HCT116 (cell line): ENCODE measurements around the gene MYPN. TPM values are rescaled to one million over a fixed set of nuclear protein-coding genes. Genes with fewer than 3 reads are reported as not detected.

Source experiments
- ATAC-seq: fragments of 200-7000 bp; cut with Tn5 transposase; 2 replicates; pipeline ENCODE4 v1.9.1; 2020; ENCODE audit warnings: mild to moderate bottlenecking, moderate library complexity
- BruUV-seq: library from RNA; stranded (reverse); fragments of 400-500 nt; replicated peaks from 2 replicates; lab custom pipeline; 2021; lab: Mats Ljungman, UMichigan
- CTCF ChIA-PET: fragments of 300-600 bp; sonication (Branson Sonifier 250); formaldehyde crosslinking; loops from one replicate; lab custom pipeline; 2021; ENCODE audit warnings: antibody characterized with exemption; lab: Charles Lee
- POLR2A ChIA-PET: fragments of 300-600, 350-600 bp; sonication (Branson Sonifier 250); formaldehyde crosslinking; loops from one replicate; lab custom pipeline; 2021; ENCODE audit warnings: antibody characterized with exemption; lab: Charles Lee
- RAD21 ChIA-PET, 2 experiments: fragments of 300-600 bp; sonication (Branson Sonifier 250); formaldehyde crosslinking; loops; one replicate each; lab custom pipeline; 2023; ENCODE audit warnings: low total read pairs in 2 of 2; ENCODE audit not compliant: uncharacterized antibody in 2 of 2, unreplicated experiment in 2 of 2, low non-redundant PET in 1 of 2; lab: Charles Lee
- DNase-seq: peaks from one replicate; pipeline ENCODE4 v3.0.0-alpha.2; 2010; ENCODE audit warnings: low read depth, low spot score
- H2AFZ ChIP-seq: fragments of 200-600 bp; shearing (Covaris generic), sonication (generic); 2 replicates; pipeline ENCODE4 v1.6.1; 2017; ENCODE audit warnings: low read depth, mixed run types, mixed read lengths, antibody characterized with exemption, low read length; ENCODE audit not compliant: poor library complexity, severe bottlenecking
- H3K27ac ChIP-seq: 2 replicates; pipeline ENCODE4 v1.5.1; 2012; ENCODE audit warnings: low read depth, low read length
- H3K27me3 ChIP-seq: fragments of 200-600 bp; sonication (generic); 2 replicates; pipeline ENCODE4 v1.6.1; 2016; ENCODE audit warnings: mixed run types, low read length, mixed read lengths; ENCODE audit not compliant: insufficient read depth
- H3K36me3 ChIP-seq, 2 experiments: fragments of 200-500 bp in 1 of 2; fragments of 200-600 bp in 1 of 2; sonication (Bioruptor generic) in 1 of 2; sonication (generic) in 1 of 2; 2 replicates each; pipeline versions ENCODE4 v1.5.1 to v1.6.1; 2014 to 2016; ENCODE audit warnings: low read length in 2 of 2, inconsistent platforms in 1 of 2, mixed read lengths in 1 of 2, mixed run types in 1 of 2; ENCODE audit not compliant: insufficient read depth in 2 of 2, control insufficient read depth in 1 of 2
- H3K4me1 ChIP-seq, 2 experiments: fragments of 200-600 bp in 1 of 2; sonication (generic) in 1 of 2; 2 replicates each; pipeline versions ENCODE4 v1.5.1 to v1.6.1; 2012 to 2017; ENCODE audit warnings: low read length in 2 of 2, inconsistent platforms in 1 of 2, mild to moderate bottlenecking in 1 of 2, mixed read lengths in 1 of 2, mixed run types in 1 of 2, moderate library complexity in 1 of 2; ENCODE audit not compliant: insufficient read depth in 2 of 2, control insufficient read depth in 1 of 2
- H3K4me2 ChIP-seq: fragments of 200-600 bp; sonication (generic); 2 replicates; pipeline ENCODE4 v1.6.1; 2017; ENCODE audit warnings: mixed run types, low read length, mixed read lengths
- H3K4me3 ChIP-seq, 2 experiments: fragments of 200-600 bp in 1 of 2; sonication (generic) in 1 of 2; replicated peaks in 1 of 2; 2 replicates each; pipeline ENCODE4 v1.5.1; 2011 to 2016; ENCODE audit warnings: low read length in 2 of 2, control low read depth in 1 of 2, low read depth in 1 of 2, mild to moderate bottlenecking in 1 of 2, mixed read lengths in 1 of 2, mixed run types in 1 of 2
- H3K79me2 ChIP-seq: fragments of 200-600 bp; sonication (generic); 2 replicates; pipeline ENCODE4 v1.6.1; 2017; ENCODE audit warnings: mild to moderate bottlenecking, mixed run types, low read length, moderate library complexity, mixed read lengths; ENCODE audit not compliant: insufficient read depth
- H3K9ac ChIP-seq: fragments of 200-600 bp; sonication (generic); 2 replicates; pipeline ENCODE4 v1.6.1; 2016; ENCODE audit warnings: low read length, mixed read lengths
- H3K9me2 ChIP-seq: fragments of 200-600 bp; sonication (generic), shearing (Covaris generic); 2 replicates; pipeline ENCODE4 v1.6.1; 2017; ENCODE audit warnings: mixed run types, mild to moderate bottlenecking, moderate library complexity; ENCODE audit not compliant: insufficient read depth
- H3K9me3 ChIP-seq, 2 experiments: fragments of 200-500 bp in 1 of 2; fragments of 200-600 bp in 1 of 2; sonication (Bioruptor generic) in 1 of 2; sonication (generic) in 1 of 2; 2 replicates each; pipeline ENCODE4 v1.6.1; 2014 to 2017; ENCODE audit warnings: low read length in 2 of 2, mixed read lengths in 2 of 2, inconsistent platforms in 1 of 2, low read depth in 1 of 2, mild to moderate bottlenecking in 1 of 2, mixed run types in 1 of 2, moderate library complexity in 1 of 2; ENCODE audit not compliant: control insufficient read depth in 1 of 2, insufficient read depth in 1 of 2
- H4K20me1 ChIP-seq: fragments of 200-600 bp; sonication (generic), shearing (Covaris generic); 2 replicates; pipeline ENCODE4 v1.6.1; 2017; ENCODE audit warnings: mixed run types, mild to moderate bottlenecking, moderate library complexity; ENCODE audit not compliant: insufficient read depth
- CEBPB ChIP-seq: IDR thresholded peaks from 2 replicates; pipeline ENCODE4 v1.6.1; 2012; ENCODE audit warnings: low read depth
- EGR1 ChIP-seq: IDR thresholded peaks from 2 replicates; pipeline ENCODE4 v1.6.1; 2012; ENCODE audit warnings: low read depth
- ELF1 ChIP-seq: IDR thresholded peaks from 2 replicates; pipeline ENCODE4 v1.6.1; 2012; ENCODE audit warnings: low read depth, borderline replicate concordance
- EZH2 ChIP-seq: fragments of 200-600 bp; sonication (generic); IDR thresholded peaks from 2 replicates; pipeline ENCODE4 v1.6.1; 2017; ENCODE audit warnings: antibody characterized with exemption, mixed run types
- EZH2phosphoT487 ChIP-seq: fragments of 200-600 bp; IDR thresholded peaks from 2 replicates; pipeline ENCODE4 v1.6.1; 2018; ENCODE audit warnings: antibody characterized with exemption, borderline replicate concordance
- FOSL1 ChIP-seq: IDR thresholded peaks from 2 replicates; pipeline ENCODE4 v1.6.1; 2012; ENCODE audit warnings: low read depth
- JUND ChIP-seq: IDR thresholded peaks from 2 replicates; pipeline ENCODE4 v1.6.1; 2012
- POLR2A ChIP-seq: IDR thresholded peaks from 2 replicates; pipeline ENCODE4 v1.7.0; 2011; ENCODE audit warnings: borderline replicate concordance; ENCODE audit not compliant: insufficient read depth, insufficient read length; ENCODE audit errors: extremely low read depth
- POLR2AphosphoS5 ChIP-seq: IDR thresholded peaks from 2 replicates; pipeline ENCODE4 v1.6.1; 2011; ENCODE audit warnings: mild to moderate bottlenecking, low read depth, low read length, moderate library complexity
- RAD21 ChIP-seq: IDR thresholded peaks from 2 replicates; pipeline ENCODE4 v1.6.1; 2012; ENCODE audit warnings: low read depth, mild to moderate bottlenecking
- SIN3A ChIP-seq: IDR thresholded peaks from 2 replicates; pipeline ENCODE4 v1.6.1; 2012; ENCODE audit warnings: low read depth
- SP1 ChIP-seq: IDR thresholded peaks from 2 replicates; pipeline ENCODE4 v1.6.1; 2012; ENCODE audit warnings: low read depth
- YY1 ChIP-seq: IDR thresholded peaks from 2 replicates; pipeline ENCODE4 v1.6.1; 2011; ENCODE audit warnings: low read length, low read depth, moderate library complexity, mild to moderate bottlenecking; ENCODE audit not compliant: insufficient replicate concordance; ENCODE audit errors: extremely low read depth
- ZFX ChIP-seq: fragments of 450-650 bp; IDR thresholded peaks from 2 replicates; pipeline ENCODE4 v1.6.1; 2017
- intact Hi-C: fragments of 100-400 bp; cut with micrococcal nuclease; formaldehyde crosslinking; loops from 2 replicates; pipeline ENCODE4 v1.10.0; 2022
- total RNA-seq: library from RNA; stranded (reverse); gene quantifications from one replicate; pipeline ENCODE4 v1.2.1, GENCODE V29; 2021; ENCODE audit not compliant: unreplicated experiment
- TF ChIP-seq, protein P1 (sequence below): IDR thresholded peaks from 2 replicates; pipeline ENCODE4 v1.6.1; 2012; ENCODE audit warnings: low read depth
- TF ChIP-seq, protein P2 (sequence below), 3 experiments: fragments of 200-600 bp in 1 of 3; sonication (generic) in 1 of 3; IDR thresholded peaks in 2 of 3; conservative IDR thresholded peaks in 1 of 3; 2 replicates each; pipeline ENCODE4 v1.5.1; 2012 to 2017; ENCODE audit warnings: low read depth in 2 of 3, low read length in 2 of 3, antibody characterized with exemption in 1 of 3, borderline replicate concordance in 1 of 3, control low read depth in 1 of 3, mild to moderate bottlenecking in 1 of 3, mixed read lengths in 1 of 3, mixed run types in 1 of 3, moderate library complexity in 1 of 3; ENCODE audit not compliant: insufficient read depth in 1 of 3
- TF ChIP-seq, protein P3 (sequence below): IDR thresholded peaks from 2 replicates; pipeline ENCODE4 v1.6.1; 2012
- TF ChIP-seq, protein P4 (sequence below): IDR thresholded peaks from 2 replicates; pipeline ENCODE4 v1.6.1; 2012

Gene MYPN
- total RNA-seq, 1 experiment from 2014 or later = 0.34 TPM

DNA sequence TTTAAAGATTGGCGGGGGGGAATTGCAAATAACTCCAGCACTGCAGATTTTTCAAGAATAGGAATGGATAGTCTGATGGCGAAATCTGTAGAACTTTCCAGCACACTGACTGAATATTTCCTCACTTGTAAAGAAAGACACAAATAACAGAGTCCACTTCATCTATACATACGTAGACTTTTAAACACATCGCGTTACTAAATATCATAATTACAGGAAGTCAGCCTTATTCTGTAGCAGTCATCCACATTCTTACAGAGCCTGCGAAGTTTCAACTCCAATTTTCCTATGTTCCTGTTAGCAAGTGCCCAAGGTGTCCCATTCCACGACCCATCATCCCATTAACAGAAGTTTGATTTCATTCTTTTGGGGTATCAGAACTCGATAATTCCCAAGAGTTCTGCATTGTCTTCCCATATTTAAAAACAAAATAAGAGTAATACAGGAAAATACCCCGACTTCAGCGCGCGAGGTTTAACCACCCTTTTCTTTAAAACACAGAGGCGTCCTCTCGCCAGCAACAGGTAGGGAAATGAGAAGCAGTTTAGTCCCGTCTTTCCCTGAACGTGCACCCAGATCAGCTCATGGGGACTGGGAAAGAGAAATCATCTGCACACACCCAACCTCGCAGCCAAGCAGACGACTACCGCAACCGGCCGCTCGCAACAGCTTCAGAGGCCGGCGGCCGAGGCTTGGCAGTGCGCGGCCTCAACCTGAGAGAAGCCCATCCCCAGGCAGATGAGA lies 35.1 kb upstream of the MYPN start:
- Histone ChIP-seq H3K9ac (peak overlapping the region; percentile 96), H3K79me2 (peaks cover 58% of the 10 kb centered on the region), H3K36me3 (peaks cover 4% of the 10 kb centered on the region in 2 experiments; a peak in 2 of 4 replicates), H3K27me3 (no peaks in the 10 kb centered on the region), H3K27ac (peak overlapping the region; percentile 94), H3K9me3 (no peaks in the 10 kb centered on the region), H4K20me1 (no peaks in the 10 kb centered on the region), H2AFZ (no peak overlapping the region), H3K9me2 (no peaks in the 10 kb centered on the region), H3K4me1 (peaks cover 9 to 17% of the 10 kb centered on the region in 2 experiments), H3K4me3 (peak overlapping the region; percentile 89 to 95), H3K4me2 (peak overlapping the region; percentile 91)
- BruUV-seq = TSS peak; percentile 53
- DNase-seq (no peak), ATAC-seq (no peak; the same call in 1 of the 2 replicates)
- intact Hi-C loops = no loop called here
- ChIA-PET RAD21 (no interaction called here), CTCF (no interaction called here), POLR2A (no interaction called here)
- no peak for TF ChIP-seq FOSL1
- TF ChIP-seq EZH2 = no peak
- no peak for TF ChIP-seq POLR2A
- TF ChIP-seq EZH2phosphoT487 = no peak
- TF ChIP-seq CEBPB = no peak
- TF ChIP-seq, protein P1, sequence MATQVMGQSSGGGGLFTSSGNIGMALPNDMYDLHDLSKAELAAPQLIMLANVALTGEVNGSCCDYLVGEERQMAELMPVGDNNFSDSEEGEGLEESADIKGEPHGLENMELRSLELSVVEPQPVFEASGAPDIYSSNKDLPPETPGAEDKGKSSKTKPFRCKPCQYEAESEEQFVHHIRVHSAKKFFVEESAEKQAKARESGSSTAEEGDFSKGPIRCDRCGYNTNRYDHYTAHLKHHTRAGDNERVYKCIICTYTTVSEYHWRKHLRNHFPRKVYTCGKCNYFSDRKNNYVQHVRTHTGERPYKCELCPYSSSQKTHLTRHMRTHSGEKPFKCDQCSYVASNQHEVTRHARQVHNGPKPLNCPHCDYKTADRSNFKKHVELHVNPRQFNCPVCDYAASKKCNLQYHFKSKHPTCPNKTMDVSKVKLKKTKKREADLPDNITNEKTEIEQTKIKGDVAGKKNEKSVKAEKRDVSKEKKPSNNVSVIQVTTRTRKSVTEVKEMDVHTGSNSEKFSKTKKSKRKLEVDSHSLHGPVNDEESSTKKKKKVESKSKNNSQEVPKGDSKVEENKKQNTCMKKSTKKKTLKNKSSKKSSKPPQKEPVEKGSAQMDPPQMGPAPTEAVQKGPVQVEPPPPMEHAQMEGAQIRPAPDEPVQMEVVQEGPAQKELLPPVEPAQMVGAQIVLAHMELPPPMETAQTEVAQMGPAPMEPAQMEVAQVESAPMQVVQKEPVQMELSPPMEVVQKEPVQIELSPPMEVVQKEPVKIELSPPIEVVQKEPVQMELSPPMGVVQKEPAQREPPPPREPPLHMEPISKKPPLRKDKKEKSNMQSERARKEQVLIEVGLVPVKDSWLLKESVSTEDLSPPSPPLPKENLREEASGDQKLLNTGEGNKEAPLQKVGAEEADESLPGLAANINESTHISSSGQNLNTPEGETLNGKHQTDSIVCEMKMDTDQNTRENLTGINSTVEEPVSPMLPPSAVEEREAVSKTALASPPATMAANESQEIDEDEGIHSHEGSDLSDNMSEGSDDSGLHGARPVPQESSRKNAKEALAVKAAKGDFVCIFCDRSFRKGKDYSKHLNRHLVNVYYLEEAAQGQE = no peak
- no peak for TF ChIP-seq SP1
- TF ChIP-seq POLR2AphosphoS5 = no peak
- no peak for TF ChIP-seq ELF1
- no peak for TF ChIP-seq YY1
- TF ChIP-seq, protein P2, sequence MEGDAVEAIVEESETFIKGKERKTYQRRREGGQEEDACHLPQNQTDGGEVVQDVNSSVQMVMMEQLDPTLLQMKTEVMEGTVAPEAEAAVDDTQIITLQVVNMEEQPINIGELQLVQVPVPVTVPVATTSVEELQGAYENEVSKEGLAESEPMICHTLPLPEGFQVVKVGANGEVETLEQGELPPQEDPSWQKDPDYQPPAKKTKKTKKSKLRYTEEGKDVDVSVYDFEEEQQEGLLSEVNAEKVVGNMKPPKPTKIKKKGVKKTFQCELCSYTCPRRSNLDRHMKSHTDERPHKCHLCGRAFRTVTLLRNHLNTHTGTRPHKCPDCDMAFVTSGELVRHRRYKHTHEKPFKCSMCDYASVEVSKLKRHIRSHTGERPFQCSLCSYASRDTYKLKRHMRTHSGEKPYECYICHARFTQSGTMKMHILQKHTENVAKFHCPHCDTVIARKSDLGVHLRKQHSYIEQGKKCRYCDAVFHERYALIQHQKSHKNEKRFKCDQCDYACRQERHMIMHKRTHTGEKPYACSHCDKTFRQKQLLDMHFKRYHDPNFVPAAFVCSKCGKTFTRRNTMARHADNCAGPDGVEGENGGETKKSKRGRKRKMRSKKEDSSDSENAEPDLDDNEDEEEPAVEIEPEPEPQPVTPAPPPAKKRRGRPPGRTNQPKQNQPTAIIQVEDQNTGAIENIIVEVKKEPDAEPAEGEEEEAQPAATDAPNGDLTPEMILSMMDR (IDR thresholded peaks at IDR 0.05 in 2 of 3, conservative IDR thresholded peaks at IDR 0.05 in 1 of 3; ENCODE audit: borderline replicate concordance in 1 of 3, insufficient read depth in 1 of 3, low read depth in 2 of 3, low read length in 2 of 3) = no peak
- TF ChIP-seq, protein P3, sequence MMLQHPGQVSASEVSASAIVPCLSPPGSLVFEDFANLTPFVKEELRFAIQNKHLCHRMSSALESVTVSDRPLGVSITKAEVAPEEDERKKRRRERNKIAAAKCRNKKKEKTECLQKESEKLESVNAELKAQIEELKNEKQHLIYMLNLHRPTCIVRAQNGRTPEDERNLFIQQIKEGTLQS = no peak
- TF ChIP-seq ZFX = no peak
- TF ChIP-seq JUND = no peak
- TF ChIP-seq RAD21 = no peak
- TF ChIP-seq SIN3A = no peak
- TF ChIP-seq, protein P4, sequence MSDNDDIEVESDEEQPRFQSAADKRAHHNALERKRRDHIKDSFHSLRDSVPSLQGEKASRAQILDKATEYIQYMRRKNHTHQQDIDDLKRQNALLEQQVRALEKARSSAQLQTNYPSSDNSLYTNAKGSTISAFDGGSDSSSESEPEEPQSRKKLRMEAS = no peak
- TF ChIP-seq EGR1 = no peak
